Measurements from ENCODE around the gene MYO9B. TPM values are rescaled to one million over a fixed set of nuclear protein-coding genes. Genes with fewer than 3 reads are reported as not detected.

The MYO9B gene, protein sequence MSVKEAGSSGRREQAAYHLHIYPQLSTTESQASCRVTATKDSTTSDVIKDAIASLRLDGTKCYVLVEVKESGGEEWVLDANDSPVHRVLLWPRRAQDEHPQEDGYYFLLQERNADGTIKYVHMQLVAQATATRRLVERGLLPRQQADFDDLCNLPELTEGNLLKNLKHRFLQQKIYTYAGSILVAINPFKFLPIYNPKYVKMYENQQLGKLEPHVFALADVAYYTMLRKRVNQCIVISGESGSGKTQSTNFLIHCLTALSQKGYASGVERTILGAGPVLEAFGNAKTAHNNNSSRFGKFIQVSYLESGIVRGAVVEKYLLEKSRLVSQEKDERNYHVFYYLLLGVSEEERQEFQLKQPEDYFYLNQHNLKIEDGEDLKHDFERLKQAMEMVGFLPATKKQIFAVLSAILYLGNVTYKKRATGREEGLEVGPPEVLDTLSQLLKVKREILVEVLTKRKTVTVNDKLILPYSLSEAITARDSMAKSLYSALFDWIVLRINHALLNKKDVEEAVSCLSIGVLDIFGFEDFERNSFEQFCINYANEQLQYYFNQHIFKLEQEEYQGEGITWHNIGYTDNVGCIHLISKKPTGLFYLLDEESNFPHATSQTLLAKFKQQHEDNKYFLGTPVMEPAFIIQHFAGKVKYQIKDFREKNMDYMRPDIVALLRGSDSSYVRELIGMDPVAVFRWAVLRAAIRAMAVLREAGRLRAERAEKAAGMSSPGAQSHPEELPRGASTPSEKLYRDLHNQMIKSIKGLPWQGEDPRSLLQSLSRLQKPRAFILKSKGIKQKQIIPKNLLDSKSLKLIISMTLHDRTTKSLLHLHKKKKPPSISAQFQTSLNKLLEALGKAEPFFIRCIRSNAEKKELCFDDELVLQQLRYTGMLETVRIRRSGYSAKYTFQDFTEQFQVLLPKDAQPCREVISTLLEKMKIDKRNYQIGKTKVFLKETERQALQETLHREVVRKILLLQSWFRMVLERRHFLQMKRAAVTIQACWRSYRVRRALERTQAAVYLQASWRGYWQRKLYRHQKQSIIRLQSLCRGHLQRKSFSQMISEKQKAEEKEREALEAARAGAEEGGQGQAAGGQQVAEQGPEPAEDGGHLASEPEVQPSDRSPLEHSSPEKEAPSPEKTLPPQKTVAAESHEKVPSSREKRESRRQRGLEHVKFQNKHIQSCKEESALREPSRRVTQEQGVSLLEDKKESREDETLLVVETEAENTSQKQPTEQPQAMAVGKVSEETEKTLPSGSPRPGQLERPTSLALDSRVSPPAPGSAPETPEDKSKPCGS (N-terminal part only)
- total RNA-seq (100 to 1,000 TPM; 104 to 108 TPM), polyA plus RNA-seq (24.9 TPM)

- H3K27ac ChIP-seq (ENCODE audit: low read depth, low read length): peak within 1 kb of the TSS; percentile 88
- H3K4me3 ChIP-seq (ENCODE audit: low read length): peak within 1 kb of the TSS; percentile 86
- peaks cover 0 to 2% (median 0%) of the 10 kb centered on the region in 5 donors for H3K9me3 Mint-ChIP-seq
- peaks cover 53 to 72% (median 58%) of the 10 kb centered on the region in 3 donors for H3K4me1 Mint-ChIP-seq
- H3K36me3 ChIP-seq (ENCODE audit: insufficient read depth, low read length): no peaks in the 10 kb centered on the region
- H3K27me3 Mint-ChIP-seq: no peaks in the 10 kb centered on the region
- ChIA-PET POLR2A (interaction anchor here (1.0 to 2.8 kb wide), 7 partner anchors 9 to 258 kb away, joined by 4 to 19 read pairs (median 9); partner anchors contain the start of genes OCEL1 and USE1), CTCF (interaction anchor here (1.1 to 2.7 kb wide), 8 partner anchors 10 to 258 kb away, joined by 3 to 7 read pairs (median 4); partner anchors contain the start of genes ANKLE1 and OCEL1)
- no peaks in the 10 kb centered on the region for H3K27me3 ChIP-seq (ENCODE audit: insufficient read depth, low read length, poor library complexity, severe bottlenecking)
- H3K9me3 ChIP-seq (ENCODE audit: low read length): no peaks in the 10 kb centered on the region
- peaks cover 43% of the 10 kb centered on the region for H3K4me1 ChIP-seq (ENCODE audit: insufficient read depth, low read length)
- DNase-seq: peak; percentile 100
- peak within 1 kb of the TSS; percentile 90 to 99 (median 98) for H3K27ac Mint-ChIP-seq
- peak within 1 kb of the TSS; percentile 96 to 100 (median 99) for H3K4me3 Mint-ChIP-seq
- H3K36me3 Mint-ChIP-seq: peaks cover 0 to 50% (median 0%) of the 10 kb centered on the region in 3 donors
Measured at GRCh38 chr19:17075035-17075863, at the start of gene MYO9B, which contains the start of gene HAUS8. Gene MYO9B (plus strand): TSS chr19:17075777. CDS start chr19:17101718, 25,941 bp downstream. Gene HAUS8 (minus strand): TSS chr19:17075452. CDS start chr19:17075422, 30 bp downstream.

GRCh38 chr19:17025991-17026658 is 49.5 kb upstream of the MYO9B start:
- peaks cover 6% of the 10 kb centered on the region for H3K27me3 ChIP-seq (ENCODE audit: insufficient read depth, low read length, poor library complexity, severe bottlenecking)
- no peak overlapping the region for H3K27ac ChIP-seq (ENCODE audit: low read depth, low read length)
- no peak overlapping the region for H3K4me3 ChIP-seq (ENCODE audit: low read length)
- ChIA-PET POLR2A (no interaction called here), CTCF (no interaction called here)
- H3K36me3 Mint-ChIP-seq: peaks cover 2 to 15% (median 3%) of the 10 kb centered on the region in 3 donors
- H3K9me3 ChIP-seq (ENCODE audit: low read length): no peaks in the 10 kb centered on the region
- peaks cover 14 to 30% (median 24%) of the 10 kb centered on the region in 5 donors for H3K9me3 Mint-ChIP-seq
- peaks cover 45 to 60% of the 10 kb centered on the region in 2 donors for H3K27me3 Mint-ChIP-seq
- no peaks in the 10 kb centered on the region for H3K36me3 ChIP-seq (ENCODE audit: insufficient read depth, low read length)
- H3K27ac Mint-ChIP-seq: peak overlapping the region in 2 of 8 donors; percentile 4 to 35
- DNase-seq: peak in 2 of 5 donors; percentile 6 to 31
- H3K4me1 ChIP-seq (ENCODE audit: insufficient read depth, low read length): no peaks in the 10 kb centered on the region
- H3K4me3 Mint-ChIP-seq: peak overlapping the region; percentile 7 to 85 (median 75)
- peaks cover 7 to 10% (median 8%) of the 10 kb centered on the region in 3 donors for H3K4me1 Mint-ChIP-seq

GRCh38 chr19:17026706-17027534 is 48.7 kb upstream of the MYO9B start, which contains the start of gene CPAMD8:
Gene CPAMD8 (minus strand): TSS chr19:17026810. CDS start chr19:17026642, 168 bp downstream.
- Mint-ChIP-seq H3K27me3 (peaks cover 45 to 60% of the 10 kb centered on the region in 2 donors), H3K4me1 (peaks cover 7 to 10% (median 8%) of the 10 kb centered on the region in 3 donors), H3K36me3 (peaks cover 2 to 15% (median 3%) of the 10 kb centered on the region in 3 donors), H3K27ac (peak within 1 kb of the TSS in 2 of 8 donors; percentile 4 to 35), H3K9me3 (peaks cover 14 to 28% (median 24%) of the 10 kb centered on the region in 5 donors), H3K4me3 (peak within 1 kb of the TSS; percentile 7 to 85 (median 75))
- Histone ChIP-seq H3K4me1 (ENCODE audit: insufficient read depth, low read length) (no peaks in the 10 kb centered on the region), H3K9me3 (ENCODE audit: low read length) (no peaks in the 10 kb centered on the region), H3K36me3 (ENCODE audit: insufficient read depth, low read length) (no peaks in the 10 kb centered on the region), H3K4me3 (ENCODE audit: low read length) (no peak within 1 kb of the TSS), H3K27ac (ENCODE audit: low read depth, low read length) (no peak within 1 kb of the TSS), H3K27me3 (ENCODE audit: insufficient read depth, low read length, poor library complexity, severe bottlenecking) (peaks cover 6% of the 10 kb centered on the region)
- ChIA-PET POLR2A (no interaction called here), CTCF (no interaction called here)
- no peak for DNase-seq

GRCh38 chr19:17027535-17027975 is 48.0 kb upstream of the MYO9B start:
- no peak for DNase-seq
- Histone ChIP-seq H3K27me3 (ENCODE audit: insufficient read depth, low read length, poor library complexity, severe bottlenecking) (peaks cover 6% of the 10 kb centered on the region), H3K4me1 (ENCODE audit: insufficient read depth, low read length) (no peaks in the 10 kb centered on the region), H3K9me3 (ENCODE audit: low read length) (no peaks in the 10 kb centered on the region), H3K27ac (ENCODE audit: low read depth, low read length) (no peak overlapping the region), H3K36me3 (ENCODE audit: insufficient read depth, low read length) (no peaks in the 10 kb centered on the region), H3K4me3 (ENCODE audit: low read length) (no peak overlapping the region)
- Mint-ChIP-seq H3K27ac (no peak overlapping the region), H3K4me3 (peak overlapping the region in 3 of 7 donors; percentile 27 to 70 (median 69)), H3K4me1 (peaks cover 7 to 10% (median 8%) of the 10 kb centered on the region in 3 donors), H3K27me3 (peaks cover 42 to 63% of the 10 kb centered on the region in 2 donors), H3K36me3 (peaks cover 2 to 15% (median 3%) of the 10 kb centered on the region in 3 donors), H3K9me3 (peaks cover 14 to 25% (median 21%) of the 10 kb centered on the region in 5 donors)
- POLR2A ChIA-PET: no interaction called here
- CTCF ChIA-PET: no interaction called here

DNA sequence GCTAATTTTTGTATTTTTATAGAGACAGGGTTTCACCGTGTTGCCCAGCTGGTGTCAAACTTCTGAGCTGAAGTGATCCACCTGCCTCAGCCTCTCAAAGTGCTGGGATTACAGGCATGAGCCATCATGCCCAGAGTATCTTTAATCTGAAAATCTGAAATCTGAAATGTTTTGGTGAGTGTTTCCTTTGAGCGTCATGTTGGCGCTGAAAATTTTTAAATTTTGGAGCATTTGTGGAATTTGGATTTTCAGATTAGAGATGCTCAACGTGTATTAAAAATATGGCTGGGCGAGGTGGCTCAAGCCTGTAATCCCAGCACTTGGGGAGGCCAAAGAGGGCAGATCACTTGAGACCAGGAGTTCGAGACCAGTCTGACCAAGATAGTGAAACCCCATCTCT is 43.8 kb upstream of the MYO9B start:
- ChIA-PET POLR2A (no interaction called here), CTCF (no interaction called here)
- Mint-ChIP-seq H3K36me3 (no peaks in the 10 kb centered on the region), H3K4me3 (no peak overlapping the region), H3K4me1 (peaks cover 0 to 3% (median 2%) of the 10 kb centered on the region in 3 donors), H3K27me3 (peaks cover 17 to 39% of the 10 kb centered on the region in 2 donors), H3K9me3 (peaks cover 0 to 2% (median 0%) of the 10 kb centered on the region in 5 donors), H3K27ac (no peak overlapping the region)
- H3K27me3 ChIP-seq (ENCODE audit: insufficient read depth, low read length, poor library complexity, severe bottlenecking): peaks cover 6% of the 10 kb centered on the region
- no peak for DNase-seq
- H3K9me3 ChIP-seq (ENCODE audit: low read length): no peaks in the 10 kb centered on the region
- H3K4me1 ChIP-seq (ENCODE audit: insufficient read depth, low read length): no peaks in the 10 kb centered on the region
- H3K27ac ChIP-seq (ENCODE audit: low read depth, low read length): no peak overlapping the region
- no peak overlapping the region for H3K4me3 ChIP-seq (ENCODE audit: low read length)
- no peaks in the 10 kb centered on the region for H3K36me3 ChIP-seq (ENCODE audit: insufficient read depth, low read length)

DNA sequence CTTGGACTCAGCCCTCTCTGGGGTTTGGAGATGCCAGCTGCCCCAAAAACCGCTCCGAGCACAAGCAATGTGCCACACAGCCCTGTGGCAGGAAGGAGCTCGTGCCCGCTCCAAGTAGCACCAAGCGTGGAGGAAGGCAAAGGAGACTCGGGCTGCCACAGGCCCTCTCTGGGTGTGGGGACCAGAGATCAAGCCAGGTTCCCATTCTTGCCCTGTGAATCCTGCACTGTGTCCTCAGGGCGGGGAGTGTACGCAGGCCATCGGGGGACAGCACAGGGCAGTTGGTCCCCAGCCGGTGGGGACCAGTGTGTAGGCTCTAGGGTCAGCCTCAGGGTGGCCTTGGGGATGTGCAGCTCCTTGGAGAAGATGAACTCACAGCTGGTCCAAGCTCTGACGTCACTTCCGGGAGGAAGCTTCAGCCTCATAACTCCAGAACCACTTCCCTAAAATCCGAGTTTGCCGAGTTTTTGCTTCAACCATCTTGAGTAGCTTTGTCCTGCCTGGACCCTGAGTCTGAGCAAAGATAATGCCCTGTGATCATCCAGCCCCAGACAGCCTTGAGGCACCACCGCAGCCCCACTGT is 39.6 kb upstream of the MYO9B start:
- Histone ChIP-seq H3K36me3 (ENCODE audit: insufficient read depth, low read length) (no peaks in the 10 kb centered on the region), H3K27me3 (ENCODE audit: insufficient read depth, low read length, poor library complexity, severe bottlenecking) (no peaks in the 10 kb centered on the region), H3K4me3 (ENCODE audit: low read length) (no peak overlapping the region), H3K27ac (ENCODE audit: low read depth, low read length) (no peak overlapping the region), H3K4me1 (ENCODE audit: insufficient read depth, low read length) (no peaks in the 10 kb centered on the region), H3K9me3 (ENCODE audit: low read length) (no peaks in the 10 kb centered on the region)
- Mint-ChIP-seq H3K4me1 (no peaks in the 10 kb centered on the region), H3K27me3 (peaks cover 11 to 31% of the 10 kb centered on the region in 2 donors), H3K9me3 (no peaks in the 10 kb centered on the region), H3K4me3 (no peak overlapping the region), H3K27ac (no peak overlapping the region), H3K36me3 (peaks cover 0 to 2% (median 0%) of the 10 kb centered on the region in 3 donors)
- ChIA-PET CTCF (no interaction called here), POLR2A (no interaction called here)
- no peak for DNase-seq

All from CD8-positive, alpha-beta memory T cell (primary cell).